Naive thymus-derived CD4-positive, alpha-beta T cell (primary cell): Measurements from ENCODE around the gene WFDC2. TPM values are rescaled to one million over a fixed set of nuclear protein-coding genes. Genes with fewer than 3 reads are reported as not detected.

ENCODE experiments used
- ATAC-seq: fragments of 150-1000 bp; cut with Tn5 transposase; 2 replicates; pipeline ENCODE4 v1.10.0; 2021; ENCODE audit warnings: mild to moderate bottlenecking, moderate library complexity
- CTCF ChIA-PET: fragments of 350-600 bp; sonication (Branson Sonifier 250); formaldehyde crosslinking; loops from one replicate; lab custom pipeline; 2021; ENCODE audit warnings: antibody characterized with exemption; lab: Charles Lee
- POLR2A ChIA-PET: fragments of 350-600 bp; sonication (Branson Sonifier 250); formaldehyde crosslinking; loops from one replicate; lab custom pipeline; 2021; ENCODE audit warnings: antibody characterized with exemption, inconsistent platforms; lab: Charles Lee
- DNase-seq, 9 donors: peaks; one replicate each; pipeline versions ENCODE4 v3.0.0 to v3.0.0-alpha.2; 2020 to 2022; ENCODE audit warnings: mixed read lengths in 1 of 9
- H3K27ac ChIP-seq: one replicate; pipeline ENCODE4 v1.7.0; 2013; ENCODE audit warnings: mild to moderate bottlenecking, low read depth, low read length, moderate library complexity
- H3K27me3 ChIP-seq, 2 donors: one replicate each; pipeline ENCODE4 v1.7.0; 2013; ENCODE audit warnings: low read length in 2 of 2, mild to moderate bottlenecking in 2 of 2, moderate library complexity in 2 of 2; ENCODE audit not compliant: control insufficient read depth in 2 of 2, insufficient read depth in 2 of 2
- H3K36me3 ChIP-seq, 3 experiments: 1 replicate in 2 of 3; 2 replicates in 1 of 3; pipeline ENCODE4 v1.7.0; 2013; ENCODE audit warnings: low read length in 3 of 3, mild to moderate bottlenecking in 3 of 3, moderate library complexity in 1 of 3; ENCODE audit not compliant: insufficient read depth in 3 of 3, control insufficient read depth in 2 of 3
- H3K4me1 ChIP-seq, 2 donors: one replicate each; pipeline ENCODE4 v1.7.0; 2013; ENCODE audit warnings: low read length in 2 of 2, mild to moderate bottlenecking in 2 of 2, moderate library complexity in 1 of 2; ENCODE audit not compliant: control insufficient read depth in 2 of 2, insufficient read depth in 2 of 2
- H3K4me3 ChIP-seq: 2 replicates; pipeline ENCODE4 v1.7.0; 2013; ENCODE audit warnings: mild to moderate bottlenecking, low read length
- H3K9me3 ChIP-seq, 3 experiments: 1 replicate in 2 of 3; 2 replicates in 1 of 3; pipeline ENCODE4 v1.7.0; 2013; ENCODE audit warnings: low read length in 3 of 3; ENCODE audit not compliant: control insufficient read depth in 2 of 3
- H3K27ac Mint-ChIP-seq, 9 donors: one replicate each; pipeline ENCODE4 v1.8.0; 2020 to 2022; ENCODE audit warnings: mixed read lengths in 9 of 9, mild to moderate bottlenecking in 8 of 9, moderate library complexity in 5 of 9, inconsistent platforms in 2 of 9
- H3K27me3 Mint-ChIP-seq, 5 donors: one replicate each; pipeline ENCODE4 v1.8.0; 2021 to 2022; ENCODE audit warnings: mixed read lengths in 5 of 5, mild to moderate bottlenecking in 1 of 5
- H3K36me3 Mint-ChIP-seq, 5 donors: one replicate each; pipeline ENCODE4 v1.8.0; 2020 to 2022; ENCODE audit warnings: mixed read lengths in 5 of 5, mild to moderate bottlenecking in 3 of 5, inconsistent platforms in 1 of 5
- H3K4me1 Mint-ChIP-seq, 7 donors: one replicate each; pipeline ENCODE4 v1.8.0; 2020 to 2022; ENCODE audit warnings: mixed read lengths in 7 of 7, mild to moderate bottlenecking in 3 of 7, inconsistent platforms in 1 of 7
- H3K4me3 Mint-ChIP-seq, 10 donors: one replicate each; pipeline ENCODE4 v1.8.0; 2020 to 2022; ENCODE audit warnings: mild to moderate bottlenecking in 10 of 10, mixed read lengths in 10 of 10, moderate library complexity in 6 of 10, inconsistent platforms in 2 of 10
- H3K9me3 Mint-ChIP-seq, 11 donors: one replicate each; pipeline ENCODE4 v1.8.0; 2020 to 2022; ENCODE audit warnings: mixed read lengths in 11 of 11, mild to moderate bottlenecking in 4 of 11, inconsistent platforms in 1 of 11, moderate library complexity in 1 of 11
- intact Hi-C, 2 donors: fragments of 100-400 bp; cut with micrococcal nuclease; formaldehyde crosslinking; loops; one replicate each; pipeline ENCODE4 v1.15.1; 2023
- polyA plus RNA-seq, 2 donors: library from polyadenylated mRNA; unstranded; fragments of 300-500 nt; fragmentation: Illumina TruSeq; gene quantifications; one replicate each; pipeline ENCODE4 v1.2.3, GENCODE V29; 2021
- total RNA-seq, 6 experiments: library from RNA in 5 of 6; stranded (reverse) in 5 of 6; gene quantifications; 1 replicate in 5 of 6; 2 replicates in 1 of 6; pipeline ENCODE4 v1.2.3 and lab custom pipeline; 2021 to 2026

The WFDC2 gene
- total and polyA plus RNA-seq, 7 experiments from 2014 or later: 0.36 to 1.7 (median 1.0) TPM; not detected in 3

- Mint-ChIP-seq H3K27ac (no peak overlapping the region), H3K4me3 (no peak overlapping the region), H3K9me3 (peaks cover 0 to 2% (median 0%) of the 10 kb centered on the region in 11 donors), H3K27me3 (peaks cover 19 to 41% (median 25%) of the 10 kb centered on the region in 5 donors), H3K36me3 (peaks cover 0 to 5% (median 0%) of the 10 kb centered on the region in 5 donors), H3K4me1 (no peaks in the 10 kb centered on the region)
- intact Hi-C loops: no loop called here
- POLR2A ChIA-PET: no interaction called here
- no peak overlapping the region for H3K27ac ChIP-seq
- ATAC-seq (no peak), DNase-seq (no peak)
- H3K36me3 ChIP-seq: no peaks in the 10 kb centered on the region
- CTCF ChIA-PET: no interaction called here
- no peak overlapping the region for H3K4me3 ChIP-seq
- H3K4me1 ChIP-seq: no peaks in the 10 kb centered on the region
- no peaks in the 10 kb centered on the region for H3K27me3 ChIP-seq
- H3K9me3 ChIP-seq: no peaks in the 10 kb centered on the region
Measured at GRCh38 chr20:45496166-45496565, 26.6 kb downstream of the WFDC2 start.

GRCh38 chr20:45497971-45498494, 28.5 kb downstream of the WFDC2 start:
- no peak overlapping the region for H3K4me3 Mint-ChIP-seq
- Histone ChIP-seq H3K27ac (no peak overlapping the region), H3K36me3 (no peaks in the 10 kb centered on the region), H3K4me3 (no peak overlapping the region), H3K27me3 (no peaks in the 10 kb centered on the region), H3K4me1 (no peaks in the 10 kb centered on the region), H3K9me3 (no peaks in the 10 kb centered on the region)
- no peak overlapping the region for H3K27ac Mint-ChIP-seq
- no peaks in the 10 kb centered on the region for H3K4me1 Mint-ChIP-seq
- DNase-seq: no peak
- no peak for ATAC-seq
- POLR2A ChIA-PET: no interaction called here
- intact Hi-C loops: no loop called here
- CTCF ChIA-PET: no interaction called here
- no peaks in the 10 kb centered on the region for H3K9me3 Mint-ChIP-seq
- peaks cover 20 to 38% (median 34%) of the 10 kb centered on the region in 5 donors for H3K27me3 Mint-ChIP-seq
- H3K36me3 Mint-ChIP-seq: no peaks in the 10 kb centered on the region

- Mint-ChIP-seq H3K27ac (no peak overlapping the region), H3K9me3 (no peaks in the 10 kb centered on the region)
Measured at GRCh38 chr20:45500022-45500421, 30.5 kb downstream of the WFDC2 start.

GRCh38 chr20:45501600-45501999, 32.0 kb downstream of the WFDC2 start:
- ChIA-PET CTCF (no interaction called here), POLR2A (no interaction called here)
- peaks cover 18 to 49% (median 37%) of the 10 kb centered on the region in 5 donors for H3K27me3 Mint-ChIP-seq
- no peak overlapping the region for H3K4me3 ChIP-seq
- no peaks in the 10 kb centered on the region for H3K36me3 Mint-ChIP-seq
- no peaks in the 10 kb centered on the region for H3K9me3 Mint-ChIP-seq
- H3K4me1 Mint-ChIP-seq: no peaks in the 10 kb centered on the region
- DNase-seq (no peak), ATAC-seq (no peak)
- intact Hi-C loops: no loop called here
- H3K9me3 ChIP-seq: no peaks in the 10 kb centered on the region
- H3K27ac Mint-ChIP-seq: no peak overlapping the region
- no peaks in the 10 kb centered on the region for H3K27me3 ChIP-seq
- no peak overlapping the region for H3K4me3 Mint-ChIP-seq
- no peak overlapping the region for H3K27ac ChIP-seq
- no peaks in the 10 kb centered on the region for H3K4me1 ChIP-seq
- no peaks in the 10 kb centered on the region for H3K36me3 ChIP-seq

More at GRCh38 chr20:45500022-45500421, 30.5 kb downstream of the WFDC2 start:
- ATAC-seq: no peak
- intact Hi-C loops: no loop called here
- H3K27me3 Mint-ChIP-seq: peaks cover 20 to 41% (median 37%) of the 10 kb centered on the region in 5 donors
- no peaks in the 10 kb centered on the region for H3K4me1 Mint-ChIP-seq
- Histone ChIP-seq H3K4me1 (no peaks in the 10 kb centered on the region), H3K27me3 (no peaks in the 10 kb centered on the region), H3K9me3 (no peaks in the 10 kb centered on the region), H3K36me3 (no peaks in the 10 kb centered on the region), H3K4me3 (no peak overlapping the region), H3K27ac (no peak overlapping the region)
- H3K4me3 Mint-ChIP-seq: no peak overlapping the region
- DNase-seq: no peak
- POLR2A ChIA-PET: no interaction called here
- no peaks in the 10 kb centered on the region for H3K36me3 Mint-ChIP-seq
- CTCF ChIA-PET: no interaction called here

- Mint-ChIP-seq H3K4me3 (no peak overlapping the region), H3K27me3 (peaks cover 23 to 56% (median 37%) of the 10 kb centered on the region in 5 donors), H3K4me1 (peaks cover 0 to 7% (median 0%) of the 10 kb centered on the region in 7 donors), H3K36me3 (no peaks in the 10 kb centered on the region), H3K9me3 (no peaks in the 10 kb centered on the region), H3K27ac (no peak overlapping the region)
- H3K4me1 ChIP-seq: no peaks in the 10 kb centered on the region
- no peaks in the 10 kb centered on the region for H3K9me3 ChIP-seq
- H3K27ac ChIP-seq: no peak overlapping the region
- intact Hi-C loops: no loop called here
- H3K4me3 ChIP-seq: no peak overlapping the region
- POLR2A ChIA-PET: no interaction called here
- no peaks in the 10 kb centered on the region for H3K36me3 ChIP-seq
- no peaks in the 10 kb centered on the region for H3K27me3 ChIP-seq
- CTCF ChIA-PET: no interaction called here
- ATAC-seq (no peak), DNase-seq (no peak)
Measured at GRCh38 chr20:45502561-45502960, 33.0 kb downstream of the WFDC2 start.

- H3K4me3 ChIP-seq: no peak overlapping the region
- Mint-ChIP-seq H3K9me3 (no peaks in the 10 kb centered on the region), H3K27me3 (peaks cover 29 to 62% (median 42%) of the 10 kb centered on the region in 5 donors), H3K36me3 (no peaks in the 10 kb centered on the region), H3K4me3 (no peak overlapping the region), H3K27ac (no peak overlapping the region), H3K4me1 (peaks cover 0 to 7% (median 0%) of the 10 kb centered on the region in 7 donors)
- intact Hi-C loops: no loop called here
- no peaks in the 10 kb centered on the region for H3K36me3 ChIP-seq
- ChIA-PET POLR2A (no interaction called here), CTCF (no interaction called here)
- no peaks in the 10 kb centered on the region for H3K9me3 ChIP-seq
- H3K27me3 ChIP-seq: no peaks in the 10 kb centered on the region
- no peak for ATAC-seq
- no peak for DNase-seq
- no peak overlapping the region for H3K27ac ChIP-seq
- H3K4me1 ChIP-seq: no peaks in the 10 kb centered on the region
Measured at GRCh38 chr20:45503403-45503802, 33.9 kb downstream of the WFDC2 start.

GRCh38 chr20:45506398-45506797, 36.8 kb downstream of the WFDC2 start:
- H3K4me3 Mint-ChIP-seq: no peak overlapping the region
- intact Hi-C loops: no loop called here
- H3K27me3 Mint-ChIP-seq: peaks cover 20 to 51% (median 29%) of the 10 kb centered on the region in 5 donors
- DNase-seq: no peak
- ATAC-seq: no peak
- H3K36me3 Mint-ChIP-seq: no peaks in the 10 kb centered on the region
- ChIA-PET CTCF (no interaction called here), POLR2A (no interaction called here)
- H3K4me1 ChIP-seq: no peaks in the 10 kb centered on the region
- H3K4me3 ChIP-seq: no peak overlapping the region
- no peaks in the 10 kb centered on the region for H3K27me3 ChIP-seq
- no peaks in the 10 kb centered on the region for H3K9me3 Mint-ChIP-seq
- no peak overlapping the region for H3K27ac Mint-ChIP-seq
- no peak overlapping the region for H3K27ac ChIP-seq
- H3K9me3 ChIP-seq: no peaks in the 10 kb centered on the region
- no peaks in the 10 kb centered on the region for H3K36me3 ChIP-seq
- H3K4me1 Mint-ChIP-seq: peaks cover 0 to 7% (median 0%) of the 10 kb centered on the region in 7 donors
